ENCODE measurements around the gene ATP8B1. TPM values are rescaled to one million over a fixed set of nuclear protein-coding genes. Genes with fewer than 3 reads are reported as not detected.

ATP8B1 gene
- total RNA-seq, 2 experiments from 2014 or later = not detected

DNA sequence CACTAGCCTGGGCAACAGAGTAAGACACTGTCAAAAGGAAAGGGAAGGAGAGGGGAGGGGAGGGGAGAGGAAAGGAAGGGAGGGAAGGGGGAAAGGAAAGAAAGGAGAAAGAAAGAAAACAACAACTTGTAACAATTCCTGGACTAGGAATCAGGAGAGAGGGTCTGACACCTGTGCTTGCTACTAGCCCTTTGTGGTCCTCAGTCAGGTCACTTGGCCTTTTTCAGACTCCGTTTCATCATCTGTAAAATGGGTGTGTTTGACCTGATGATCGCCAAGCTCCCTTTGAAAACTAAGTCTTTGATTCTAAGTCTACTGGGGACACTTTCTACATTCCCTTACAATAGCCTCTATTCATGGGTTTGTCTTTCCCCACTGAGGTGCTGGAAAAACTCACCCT is 11.4 kb upstream of the ATP8B1 start:
- H3K27me3 Mint-ChIP-seq = peaks cover 26% of the 10 kb centered on the region
- no peak overlapping the region for H3K27ac ChIP-seq (ENCODE audit: low read depth in 1 of 2, low read length in 2 of 2)
- TF ChIP-seq, protein P1, sequence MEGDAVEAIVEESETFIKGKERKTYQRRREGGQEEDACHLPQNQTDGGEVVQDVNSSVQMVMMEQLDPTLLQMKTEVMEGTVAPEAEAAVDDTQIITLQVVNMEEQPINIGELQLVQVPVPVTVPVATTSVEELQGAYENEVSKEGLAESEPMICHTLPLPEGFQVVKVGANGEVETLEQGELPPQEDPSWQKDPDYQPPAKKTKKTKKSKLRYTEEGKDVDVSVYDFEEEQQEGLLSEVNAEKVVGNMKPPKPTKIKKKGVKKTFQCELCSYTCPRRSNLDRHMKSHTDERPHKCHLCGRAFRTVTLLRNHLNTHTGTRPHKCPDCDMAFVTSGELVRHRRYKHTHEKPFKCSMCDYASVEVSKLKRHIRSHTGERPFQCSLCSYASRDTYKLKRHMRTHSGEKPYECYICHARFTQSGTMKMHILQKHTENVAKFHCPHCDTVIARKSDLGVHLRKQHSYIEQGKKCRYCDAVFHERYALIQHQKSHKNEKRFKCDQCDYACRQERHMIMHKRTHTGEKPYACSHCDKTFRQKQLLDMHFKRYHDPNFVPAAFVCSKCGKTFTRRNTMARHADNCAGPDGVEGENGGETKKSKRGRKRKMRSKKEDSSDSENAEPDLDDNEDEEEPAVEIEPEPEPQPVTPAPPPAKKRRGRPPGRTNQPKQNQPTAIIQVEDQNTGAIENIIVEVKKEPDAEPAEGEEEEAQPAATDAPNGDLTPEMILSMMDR (IDR thresholded peaks at IDR 0.05) = no peak
- no peaks in the 10 kb centered on the region for H3K36me3 ChIP-seq (ENCODE audit: insufficient read depth, low read length)
- H3K27me3 ChIP-seq (ENCODE audit: control insufficient read depth in 1 of 2, insufficient read depth in 2 of 2, low read length in 2 of 2) = no peaks in the 10 kb centered on the region
- POLR2A ChIA-PET = no interaction called here
- intact Hi-C loops (cut with DNase I, micrococcal nuclease) = no loop called here
- no peaks in the 10 kb centered on the region for H3K4me1 Mint-ChIP-seq (ENCODE audit: low read depth)
- peaks cover 13% of the 10 kb centered on the region for H3K9me3 Mint-ChIP-seq
- H3K9me3 ChIP-seq (ENCODE audit: control insufficient read depth in 1 of 2, insufficient read depth in 1 of 2, low read length in 2 of 2) = peaks cover 10 to 13% of the 10 kb centered on the region in 2 experiments
- H3K27ac Mint-ChIP-seq = no peak overlapping the region
- CTCF ChIA-PET = no interaction called here
- no peak overlapping the region for H3K4me3 ChIP-seq (ENCODE audit: low read length)
- ATAC-seq (ENCODE audit: poor library complexity) (no peak), DNase-seq (no peak)
- H3K36me3 Mint-ChIP-seq (ENCODE audit: low read depth) = peaks cover 6% of the 10 kb centered on the region
- H3K4me3 Mint-ChIP-seq = no peak overlapping the region
- H3K4me1 ChIP-seq (ENCODE audit: insufficient read depth, low read length) = no peaks in the 10 kb centered on the region

DNA sequence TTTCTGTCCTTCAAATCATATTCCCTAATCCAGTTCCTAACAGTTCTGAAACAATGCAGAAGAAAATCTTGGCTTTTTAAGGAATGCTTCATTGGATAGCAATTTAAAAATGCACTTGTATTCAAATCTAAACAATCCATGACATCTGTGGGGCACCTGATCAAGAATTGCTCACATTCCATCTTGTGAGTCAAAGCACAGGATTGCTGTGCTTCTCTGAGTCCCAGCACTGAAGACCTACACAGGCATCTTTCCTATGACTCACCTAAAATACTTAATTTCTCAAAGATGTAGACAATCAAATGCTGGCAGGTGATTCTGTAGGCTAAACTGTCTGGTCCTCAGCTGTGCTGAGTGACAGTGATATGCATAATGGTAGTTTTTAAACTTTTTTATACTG is 10.1 kb upstream of the ATP8B1 start:
- Histone ChIP-seq H3K36me3 (ENCODE audit: insufficient read depth, low read length) (no peaks in the 10 kb centered on the region), H3K4me1 (ENCODE audit: insufficient read depth, low read length) (no peaks in the 10 kb centered on the region), H3K27me3 (ENCODE audit: control insufficient read depth in 1 of 2, insufficient read depth in 2 of 2, low read length in 2 of 2) (no peaks in the 10 kb centered on the region), H3K9me3 (ENCODE audit: control insufficient read depth in 1 of 2, insufficient read depth in 1 of 2, low read length in 2 of 2) (peaks cover 10 to 13% of the 10 kb centered on the region in 2 experiments), H3K4me3 (ENCODE audit: low read length) (no peak overlapping the region), H3K27ac (ENCODE audit: low read depth in 1 of 2, low read length in 2 of 2) (no peak overlapping the region)
- H3K9me3 Mint-ChIP-seq = peaks cover 13% of the 10 kb centered on the region
- TF ChIP-seq, protein P1 (IDR thresholded peaks at IDR 0.05) = no peak
- no peaks in the 10 kb centered on the region for H3K4me1 Mint-ChIP-seq (ENCODE audit: low read depth)
- H3K36me3 Mint-ChIP-seq (ENCODE audit: low read depth) = peaks cover 6% of the 10 kb centered on the region
- no peak overlapping the region for H3K27ac Mint-ChIP-seq
- POLR2A ChIA-PET = no interaction called here
- intact Hi-C loops (cut with DNase I, micrococcal nuclease) = no loop called here
- CTCF ChIA-PET = no interaction called here
- H3K27me3 Mint-ChIP-seq = peaks cover 38% of the 10 kb centered on the region
- no peak overlapping the region for H3K4me3 Mint-ChIP-seq
- DNase-seq (no peak), ATAC-seq (ENCODE audit: poor library complexity) (no peak)

DNA sequence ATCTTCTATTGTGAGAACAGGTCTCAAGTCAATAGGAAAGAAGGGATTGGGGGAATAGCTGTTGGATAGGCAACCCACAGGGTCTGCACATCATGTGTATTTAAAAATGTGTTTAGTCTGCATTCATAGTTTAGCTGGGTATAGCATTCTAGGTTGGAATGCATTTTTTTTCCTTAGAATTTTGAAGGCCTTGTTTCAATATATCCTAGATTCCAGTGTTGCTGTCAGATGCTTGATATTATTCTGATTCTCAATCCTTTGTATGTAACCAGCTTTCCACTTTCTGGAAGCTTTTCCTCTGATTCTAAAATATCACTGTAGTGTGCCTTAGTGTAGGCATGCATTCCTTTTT is 9.0 kb upstream of the ATP8B1 start:
- Mint-ChIP-seq H3K27me3 (peaks cover 40% of the 10 kb centered on the region), H3K27ac (no peak overlapping the region), H3K4me1 (ENCODE audit: low read depth) (no peaks in the 10 kb centered on the region), H3K4me3 (no peak overlapping the region), H3K36me3 (ENCODE audit: low read depth) (peaks cover 6% of the 10 kb centered on the region), H3K9me3 (peaks cover 13% of the 10 kb centered on the region)
- no peaks in the 10 kb centered on the region for H3K27me3 ChIP-seq (ENCODE audit: control insufficient read depth in 1 of 2, insufficient read depth in 2 of 2, low read length in 2 of 2)
- no peak overlapping the region for H3K4me3 ChIP-seq (ENCODE audit: low read length)
- CTCF ChIA-PET = no interaction called here
- TF ChIP-seq, protein P1 (IDR thresholded peaks at IDR 0.05) = no peak
- no peaks in the 10 kb centered on the region for H3K4me1 ChIP-seq (ENCODE audit: insufficient read depth, low read length)
- DNase-seq (no peak), ATAC-seq (ENCODE audit: poor library complexity) (no peak)
- H3K9me3 ChIP-seq (ENCODE audit: control insufficient read depth in 1 of 2, insufficient read depth in 1 of 2, low read length in 2 of 2) = peaks cover 10 to 13% of the 10 kb centered on the region in 2 experiments
- H3K36me3 ChIP-seq (ENCODE audit: insufficient read depth, low read length) = no peaks in the 10 kb centered on the region
- no peak overlapping the region for H3K27ac ChIP-seq (ENCODE audit: low read depth in 1 of 2, low read length in 2 of 2)
- POLR2A ChIA-PET = no interaction called here
- intact Hi-C loops (cut with DNase I, micrococcal nuclease) = no loop called here
